Activated CD8-positive, alpha-beta memory T cell treated with anti-CD3 and anti-CD28 coated beads for 24 hours (primary cell): ENCODE measurements around the gene LAMA3.
"Not testable (repeated sequence)": the region's sequence is repeated elsewhere in the genome, so short reads cannot be mapped to it uniquely, and the experiment has no call there.

Experiments used
- DNase-seq: peaks from one replicate; pipeline ENCODE4 v3.0.0-alpha.2; 2020

Gene LAMA3

GRCh38 chr18:23733265-23733664 is 44.0 kb downstream of the LAMA3 start:
- DNase-seq = not testable (repeated sequence)

DNA sequence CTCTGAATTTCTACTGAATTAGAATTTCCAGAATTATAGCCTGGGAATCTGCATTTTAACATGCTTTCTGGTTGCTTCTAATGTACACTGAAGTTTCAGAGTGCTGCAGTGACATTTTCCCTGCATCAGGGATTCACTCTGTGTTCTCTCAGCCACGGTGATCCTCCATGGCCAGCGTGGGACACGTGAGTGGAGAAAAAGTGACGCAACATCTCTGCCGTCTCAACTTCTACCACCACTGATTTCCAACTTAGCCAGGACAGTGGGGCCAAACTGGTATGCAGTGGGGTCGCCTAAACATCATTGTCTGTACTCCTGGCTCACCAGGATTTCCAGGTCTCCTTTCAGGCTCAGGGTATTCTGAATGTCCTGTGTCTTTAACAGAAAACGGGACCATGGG is 44.6 kb downstream of the LAMA3 start:
- DNase-seq = no peak

- DNase-seq = no peak
Measured at GRCh38 chr18:23735021-23735464, 45.8 kb downstream of the LAMA3 start.

GRCh38 chr18:23737578-23737977 is 48.3 kb downstream of the LAMA3 start:
- no peak for DNase-seq

DNA sequence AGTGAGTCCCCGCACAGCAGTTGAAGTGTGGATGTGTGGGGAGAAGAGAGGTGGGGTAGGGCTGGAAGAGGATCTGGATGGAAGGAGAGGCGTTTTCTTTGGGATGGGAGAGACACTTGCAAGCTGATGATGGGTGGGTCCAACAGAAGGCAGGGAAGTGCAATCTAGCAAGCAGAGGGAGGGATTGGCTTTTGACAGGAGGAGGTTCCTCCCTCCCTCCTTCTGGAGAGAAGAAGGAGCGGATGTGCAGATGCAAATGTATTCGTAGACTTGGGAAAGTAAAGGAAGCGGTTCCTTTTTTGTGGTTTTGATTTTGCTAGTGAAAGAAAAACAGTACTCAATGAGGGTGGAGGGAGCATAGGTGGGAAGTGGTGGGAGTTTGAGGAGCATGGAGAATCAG is 48.9 kb downstream of the LAMA3 start:
- no peak for DNase-seq

- no peak for DNase-seq
Measured at GRCh38 chr18:23738575-23738974, 49.3 kb downstream of the LAMA3 start.

GRCh38 chr18:23740105-23740830 is 51.0 kb downstream of the LAMA3 start:
- DNase-seq = no peak

- not testable (repeated sequence) for DNase-seq
Measured at GRCh38 chr18:23741967-23742366, 52.7 kb downstream of the LAMA3 start.

GRCh38 chr18:23743733-23744333 is 54.6 kb downstream of the LAMA3 start:
- DNase-seq = no peak

DNA sequence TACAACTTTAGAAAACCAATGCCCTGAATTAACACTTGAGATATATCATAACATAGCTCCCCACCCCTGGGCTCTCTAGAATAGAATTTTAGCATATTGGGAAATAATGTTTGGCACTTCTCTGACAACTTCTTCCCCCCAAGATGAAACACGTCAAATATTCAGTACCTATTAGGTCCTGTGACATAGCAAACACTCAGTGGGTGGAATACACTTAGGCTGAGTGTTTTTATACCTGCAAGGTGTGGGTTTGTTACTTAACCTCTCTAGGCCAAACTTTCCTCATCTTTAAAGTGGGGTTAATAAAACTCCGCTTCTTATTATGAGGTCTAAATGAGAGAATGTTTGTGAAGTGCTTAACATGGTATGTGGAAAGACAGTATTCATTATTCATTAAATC is 56.1 kb downstream of the LAMA3 start:
- DNase-seq = no peak

DNA sequence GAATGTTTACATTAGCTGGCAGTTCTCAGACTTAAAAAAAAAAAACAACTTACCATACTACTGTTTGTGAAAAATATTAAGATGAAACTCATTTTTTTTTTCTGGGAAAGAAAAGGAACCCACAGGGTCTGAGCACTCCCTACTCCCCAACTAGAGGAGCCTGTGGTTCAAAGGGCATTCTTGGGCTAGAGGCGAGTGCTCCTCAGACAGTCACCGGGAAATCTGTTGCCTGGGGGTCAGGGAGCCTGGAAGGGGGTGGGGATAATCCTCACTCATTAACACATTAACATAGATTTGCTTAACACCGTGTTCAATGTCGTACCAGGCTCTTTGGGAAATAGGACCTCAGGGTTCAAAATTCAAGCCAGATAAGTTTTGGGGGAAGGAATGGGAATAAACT is 57.6 kb downstream of the LAMA3 start:
- DNase-seq = no peak

DNA sequence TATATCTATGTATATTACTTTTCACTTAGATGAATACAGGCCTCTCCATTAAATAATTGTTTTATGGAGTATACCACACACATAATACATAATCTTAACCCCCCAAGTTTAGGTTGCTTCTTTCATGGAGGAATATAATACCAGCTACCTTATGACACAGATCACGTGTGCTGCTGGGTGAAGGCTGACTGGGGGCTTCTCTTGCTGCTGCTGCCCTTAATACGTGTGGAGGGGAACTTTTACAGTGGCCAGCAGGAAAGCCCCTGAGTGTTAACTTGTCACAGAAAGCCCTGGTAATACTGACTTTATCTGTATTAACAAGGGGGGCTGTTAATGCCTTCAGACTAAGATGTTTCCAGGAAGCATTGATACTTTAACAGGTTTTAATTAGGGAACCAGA is 63.1 kb downstream of the LAMA3 start:
- DNase-seq = no peak

GRCh38 chr18:23752796-23753195 is 63.5 kb downstream of the LAMA3 start:
- DNase-seq = no peak

DNA sequence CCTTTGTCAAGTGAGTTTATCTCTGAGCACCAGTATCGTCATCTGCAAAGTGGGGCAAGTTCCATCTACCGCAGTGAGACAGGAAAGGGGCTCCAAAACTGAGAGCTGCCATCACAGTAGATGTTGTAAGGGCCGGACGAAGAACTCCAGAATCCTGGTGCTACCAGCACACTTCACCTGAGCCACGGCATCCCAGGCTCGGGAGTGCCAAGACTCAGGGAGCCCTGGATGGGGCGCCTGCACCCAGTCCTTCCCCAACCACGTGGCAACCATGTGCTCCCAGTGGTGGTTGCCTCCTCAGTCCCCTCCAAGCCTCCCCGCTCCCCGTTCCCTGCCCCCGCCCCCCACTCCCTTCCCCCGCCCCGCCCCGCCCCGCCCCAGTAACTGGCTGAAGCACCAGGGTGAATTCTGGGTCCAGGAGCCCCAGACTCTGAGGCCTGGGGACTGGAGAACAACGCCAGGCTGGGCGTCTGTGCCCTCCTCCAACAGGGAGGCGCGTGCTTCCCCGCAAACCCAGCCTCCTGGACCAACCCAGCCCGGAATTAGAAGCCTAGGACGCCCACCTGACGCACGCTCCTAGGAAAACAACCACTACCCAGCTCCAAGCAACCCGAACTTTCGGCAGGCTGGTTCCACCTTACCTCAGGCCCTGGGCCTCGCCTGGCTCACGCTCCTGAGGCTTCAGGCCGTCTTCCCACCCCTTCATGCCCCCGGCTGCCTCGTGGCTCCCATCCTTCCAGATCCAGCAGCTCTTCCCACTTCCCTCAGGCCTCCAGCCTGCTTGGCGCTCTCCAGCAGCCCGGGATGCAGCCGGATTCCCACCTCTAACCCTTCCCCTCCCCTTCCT is 67.6 kb downstream of the LAMA3 start:
- DNase-seq = no peak

DNA sequence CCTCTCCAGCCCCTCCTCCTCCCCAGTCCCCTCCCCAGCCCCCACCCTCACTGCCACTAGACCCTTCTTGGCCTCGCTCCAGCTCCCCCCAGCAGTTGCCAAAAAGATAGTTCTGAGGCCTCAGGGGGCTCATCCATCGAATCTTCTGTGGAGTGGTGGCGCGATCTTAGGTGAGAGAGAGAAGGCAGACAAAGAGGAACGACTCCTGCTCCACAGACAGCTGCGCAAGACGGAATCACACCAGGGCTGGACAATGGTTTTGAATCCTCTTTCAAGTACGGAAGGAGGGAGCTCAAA is 68.1 kb downstream of the LAMA3 start:
- no peak for DNase-seq

GRCh38 chr18:23758281-23758680 is 69.0 kb downstream of the LAMA3 start:
- DNase-seq = no peak

DNA sequence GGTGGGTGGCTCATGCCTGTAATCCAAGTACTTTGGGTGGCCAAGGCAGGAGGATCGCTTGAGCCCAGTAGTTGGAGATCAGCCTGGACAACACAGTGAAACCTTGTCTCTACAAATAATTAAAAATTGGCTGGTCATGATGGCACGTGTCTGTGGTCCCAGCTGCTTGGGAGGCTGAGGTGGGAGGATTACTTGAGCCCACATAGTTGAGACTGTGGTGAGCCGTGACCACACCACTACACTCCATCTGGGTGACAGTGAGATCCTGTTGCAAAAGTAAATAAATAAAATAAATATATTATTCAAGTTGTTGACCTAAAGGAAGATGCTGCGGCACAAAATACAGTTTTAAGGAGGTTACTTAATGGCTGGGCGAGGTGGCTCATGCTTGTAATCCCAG is 72.7 kb downstream of the LAMA3 start:
- no peak for DNase-seq

GRCh38 chr18:23763343-23763742 is 74.1 kb downstream of the LAMA3 start:
- no peak for DNase-seq

DNA sequence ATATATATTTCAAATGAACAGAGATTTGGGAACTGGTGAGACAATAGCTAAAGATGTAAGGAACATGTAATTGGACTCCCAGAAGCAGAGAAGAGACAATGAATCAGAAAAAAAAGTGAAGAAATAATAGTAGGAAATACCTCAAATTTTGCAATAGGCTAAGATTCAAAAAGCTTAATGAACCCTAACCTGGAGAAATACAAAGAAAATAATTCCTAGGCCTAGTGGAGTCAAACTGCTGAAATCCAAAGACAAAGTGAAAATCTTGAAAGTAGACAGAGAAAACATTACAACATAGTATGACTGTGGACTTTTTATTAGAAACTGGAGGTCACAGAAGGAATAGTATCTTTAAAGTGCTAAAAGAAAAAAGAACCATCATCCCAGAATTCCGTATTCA is 76.7 kb downstream of the LAMA3 start:
- DNase-seq = no peak

DNA sequence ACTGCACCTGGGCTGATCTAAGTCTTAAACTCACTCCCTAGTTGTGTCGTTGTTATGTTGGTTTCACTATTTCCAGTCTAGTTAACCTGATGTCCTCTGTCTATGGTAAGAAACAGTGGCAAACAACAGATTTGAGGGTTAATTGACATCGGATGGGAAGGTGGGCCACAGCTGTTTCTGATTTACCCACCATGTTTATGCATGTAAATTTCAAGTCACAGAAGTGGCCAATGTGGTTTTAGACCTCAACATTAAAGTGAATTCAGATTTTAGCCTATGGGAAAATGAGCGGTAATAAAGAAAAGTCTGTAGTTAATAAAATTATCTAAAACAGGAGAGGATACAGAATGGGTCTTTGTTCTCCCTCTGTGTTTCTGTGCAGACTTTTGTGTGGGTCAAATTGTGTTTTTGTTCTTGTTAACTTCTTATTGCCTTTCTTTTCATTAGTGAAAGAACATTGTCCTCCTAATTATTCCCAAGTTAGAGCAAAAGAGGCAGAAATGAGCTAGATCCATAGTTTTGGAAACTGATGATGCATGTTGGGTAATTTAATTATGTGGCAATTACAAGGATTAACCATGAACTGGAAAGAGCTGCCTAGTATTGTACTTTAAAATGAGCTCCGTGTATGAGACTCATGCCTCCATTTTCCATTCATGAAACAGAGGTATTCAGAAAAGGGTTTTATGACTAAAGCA is 83.2 kb downstream of the LAMA3 start:
- no peak for DNase-seq

DNA sequence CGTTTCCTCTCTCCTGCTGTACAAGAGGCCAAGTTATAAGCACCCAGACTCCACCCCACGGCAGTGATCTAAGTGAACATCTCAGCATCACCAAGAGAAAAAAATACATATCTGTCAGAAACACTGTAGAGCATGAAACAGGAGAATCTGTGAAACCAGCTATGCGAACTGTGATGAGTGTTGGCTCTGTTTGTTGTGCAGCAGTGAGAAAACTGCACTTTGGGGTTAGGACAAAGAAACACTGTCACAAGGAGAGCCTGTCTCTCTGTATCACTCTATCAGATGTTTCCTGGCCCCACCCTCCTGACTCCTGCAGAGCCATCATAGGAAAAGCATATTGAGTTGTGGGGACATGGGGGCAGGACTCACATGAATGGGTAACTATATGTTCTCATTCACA is 87.1 kb downstream of the LAMA3 start:
- DNase-seq = no peak

DNA sequence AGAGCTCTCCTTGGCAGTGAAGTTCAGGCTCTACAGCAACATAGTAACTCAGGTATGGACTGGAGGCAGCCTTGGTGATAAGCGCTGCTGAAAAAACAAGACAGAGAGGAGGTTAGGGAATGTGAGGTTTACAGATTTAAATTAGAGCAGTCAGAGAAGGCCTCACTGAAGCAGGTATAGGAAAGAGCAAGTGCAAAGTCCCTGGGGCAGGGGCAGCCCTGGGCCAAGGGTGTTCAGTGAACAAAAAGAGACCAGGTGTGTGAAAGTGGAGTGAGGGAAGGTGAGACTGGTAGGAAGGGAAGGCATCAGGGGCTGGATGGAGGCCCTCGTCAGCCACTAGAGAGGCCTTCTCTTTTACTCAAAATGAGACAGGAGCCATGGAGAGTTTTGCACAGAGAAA is 89.6 kb downstream of the LAMA3 start:
- DNase-seq = no peak

GRCh38 chr18:23779696-23780303 is 90.5 kb downstream of the LAMA3 start:
- DNase-seq = no peak
